Ovary (tissue), 9 donors: ENCODE data around the gene CTNNBL1. TPM values are rescaled to one million over a fixed set of nuclear protein-coding genes. Genes with fewer than 3 reads are reported as not detected.
"Not testable (repeated sequence)": the region's sequence is repeated elsewhere in the genome, so short reads cannot be mapped to it uniquely, and the experiment has no call there.

ENCODE experiments used
- DNase-seq, 5 donors: peaks; one replicate each; pipeline ENCODE4 v3.0.0-alpha.2; 2019 to 2020
- H3K27ac ChIP-seq, 2 donors: fragments of 200-600 bp; one replicate each; pipeline versions ENCODE4 v1.5.1 to v1.8.0; 2019 to 2022
- H3K27me3 ChIP-seq: fragments of 200-600 bp; one replicate; pipeline ENCODE4 v1.8.0; 2022
- H3K36me3 ChIP-seq: fragments of 200-600 bp; sonication (generic); one replicate; pipeline ENCODE4 v1.5.1; 2019
- H3K4me1 ChIP-seq: one replicate; pipeline ENCODE4 v1.8.1; 2013; ENCODE audit warnings: mild to moderate bottlenecking, moderate library complexity; ENCODE audit not compliant: insufficient read depth
- H3K4me3 ChIP-seq: fragments of 200-600 bp; sonication (generic); one replicate; pipeline ENCODE4 v1.5.1; 2017
- H3K9me3 ChIP-seq, 2 donors: fragments of 200-600 bp in 1 of 2; sonication (generic) in 1 of 2; one replicate each; pipeline versions ENCODE4 v1.5.1 to v1.8.1; 2013 to 2019; ENCODE audit warnings: mild to moderate bottlenecking in 1 of 2, moderate library complexity in 1 of 2
- EP300 ChIP-seq: sonication (generic); formaldehyde crosslinking; IDR thresholded peaks from one replicate; pipeline ENCODE4 v1.6.1; 2017; ENCODE audit warnings: antibody characterized with exemption
- POLR2A ChIP-seq: fragments of 450-650 bp; IDR thresholded peaks from one replicate; pipeline ENCODE4 v1.6.1; 2017; ENCODE audit warnings: antibody characterized with exemption, mild to moderate bottlenecking, moderate library complexity
- WGBS, 3 donors: extraction: QIAGEN DNeasy Blood & Tissue Kit in 1 of 3; methylation state at CpG; one replicate each; pipeline versions ENCODE4 v1.1.5 to v1.1.7; 2013 to 2017; 5-methylcytosine and 5-hydroxymethylcytosine counted together
- intact Hi-C, 4 donors: fragments of 100-400 bp; cut with DNase I; formaldehyde crosslinking; loops; one replicate each; pipeline versions ENCODE4 v1.11.0 to v1.15.1; 2022 to 2023
- polyA plus RNA-seq, 2 donors: library from polyadenylated mRNA; stranded (reverse); fragments of 200-250 nt in 1 of 2; fragments of 350-450 nt in 1 of 2; fragmentation: Illumina TruSeq in 1 of 2; extraction: RNeasy Lipid Tissue Mini Kit (QIAGEN cat#74804) in 1 of 2; gene quantifications; one replicate each; pipeline ENCODE4 v1.2.3, GENCODE V29; 2013 to 2014
- total RNA-seq, 7 donors: library from RNA; depleted of rRNA in 2 of 7; stranded (reverse); fragments of >200 nt in 2 of 7; fragmentation: NEBNext Ultra II Directional in 3 of 7; extraction: Animal tissue kit (Norgen Biotek cat#: 25700) in 3 of 7; gene quantifications; one replicate each; pipeline versions ENCODE4 v1.1.0 to v1.2.4, GENCODE V29; 2016 to 2023
- TF ChIP-seq, protein P1 (sequence below), 3 donors: fragments of 450-650 bp in 2 of 3; fragments of 200-600 bp in 1 of 3; IDR thresholded peaks; one replicate each; pipeline versions ENCODE4 v1.5.1 to v1.8.0; 2016 to 2022; ENCODE audit warnings: antibody characterized with exemption in 3 of 3, mild to moderate bottlenecking in 1 of 3
- donor health status: DM: no; HTN: no; CAD: no; lungs with moderate emphysema.
- donor health status: DM: no; HTN: no; CAD: no.
- donor health status: Bipolar disorder and iron deficiency.
- donor health status: DM: yes; HTN: yes; CAD: no.
- donor health status: DM: no; HTN: no; CAD: no.
- donor health status: DM: yes; HTN: yes; CAD: no.

Gene CTNNBL1
- total and polyA plus RNA-seq, 9 donors, result 17.3 to 58.7 (median 42.3) TPM

- intact Hi-C loops, result no loop called here
- TF ChIP-seq, protein P1, sequence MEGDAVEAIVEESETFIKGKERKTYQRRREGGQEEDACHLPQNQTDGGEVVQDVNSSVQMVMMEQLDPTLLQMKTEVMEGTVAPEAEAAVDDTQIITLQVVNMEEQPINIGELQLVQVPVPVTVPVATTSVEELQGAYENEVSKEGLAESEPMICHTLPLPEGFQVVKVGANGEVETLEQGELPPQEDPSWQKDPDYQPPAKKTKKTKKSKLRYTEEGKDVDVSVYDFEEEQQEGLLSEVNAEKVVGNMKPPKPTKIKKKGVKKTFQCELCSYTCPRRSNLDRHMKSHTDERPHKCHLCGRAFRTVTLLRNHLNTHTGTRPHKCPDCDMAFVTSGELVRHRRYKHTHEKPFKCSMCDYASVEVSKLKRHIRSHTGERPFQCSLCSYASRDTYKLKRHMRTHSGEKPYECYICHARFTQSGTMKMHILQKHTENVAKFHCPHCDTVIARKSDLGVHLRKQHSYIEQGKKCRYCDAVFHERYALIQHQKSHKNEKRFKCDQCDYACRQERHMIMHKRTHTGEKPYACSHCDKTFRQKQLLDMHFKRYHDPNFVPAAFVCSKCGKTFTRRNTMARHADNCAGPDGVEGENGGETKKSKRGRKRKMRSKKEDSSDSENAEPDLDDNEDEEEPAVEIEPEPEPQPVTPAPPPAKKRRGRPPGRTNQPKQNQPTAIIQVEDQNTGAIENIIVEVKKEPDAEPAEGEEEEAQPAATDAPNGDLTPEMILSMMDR (IDR thresholded peaks at IDR 0.05), result no peak
- no peak for TF ChIP-seq EP300
- no peak for TF ChIP-seq POLR2A
- H3K27me3 ChIP-seq, result no peaks in the 10 kb centered on the region
Observed at GRCh38 chr20:37657924-37658804, 35.7 kb upstream of the CTNNBL1 start.

DNA sequence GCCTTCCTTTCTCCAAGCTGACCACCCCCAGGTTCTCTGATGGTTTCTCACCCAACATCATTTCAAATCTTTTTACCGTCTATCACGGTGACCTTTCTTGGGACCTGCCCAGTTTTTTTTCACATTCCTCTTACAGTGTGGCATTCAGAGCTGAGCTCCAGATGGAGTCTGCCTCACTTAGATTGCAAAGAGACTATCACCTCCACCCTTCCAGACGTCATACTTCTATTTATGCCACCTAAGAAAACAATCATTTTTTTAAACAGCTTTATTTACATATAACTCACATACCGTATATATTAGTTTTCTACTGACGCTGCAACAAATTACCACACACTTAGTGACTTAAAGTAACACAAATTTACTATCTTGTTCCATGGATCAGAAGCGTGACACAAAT, 32.3 kb upstream of the CTNNBL1 start:
- no peaks in the 10 kb centered on the region for H3K4me1 ChIP-seq
- H3K27me3 ChIP-seq, result no peaks in the 10 kb centered on the region
- intact Hi-C loops, result no loop called here
- H3K9me3 ChIP-seq, result no peaks in the 10 kb centered on the region
- no peak overlapping the region for H3K27ac ChIP-seq
- no peak overlapping the region for H3K4me3 ChIP-seq
- DNase-seq, result no peak
- no peak for TF ChIP-seq EP300
- no peaks in the 10 kb centered on the region for H3K36me3 ChIP-seq
- WGBS, 3 donors, result 67 to 73% (median 71%) methylated on average over 6 of the region's 6 CpGs

More at GRCh38 chr20:37657924-37658804, 35.7 kb upstream of the CTNNBL1 start:
- no peak for DNase-seq
- Histone ChIP-seq H3K27ac (no peak overlapping the region), H3K4me1 (no peaks in the 10 kb centered on the region), H3K36me3 (no peaks in the 10 kb centered on the region), H3K4me3 (no peak overlapping the region), H3K9me3 (no peaks in the 10 kb centered on the region)
- WGBS, 3 donors, result 54 to 68% (median 54%) methylated on average over 6 of the region's 6 CpGs

- intact Hi-C loops, result no loop called here
- no peaks in the 10 kb centered on the region for H3K27me3 ChIP-seq
Observed at GRCh38 chr20:37662308-37662707, 31.5 kb upstream of the CTNNBL1 start.

DNA sequence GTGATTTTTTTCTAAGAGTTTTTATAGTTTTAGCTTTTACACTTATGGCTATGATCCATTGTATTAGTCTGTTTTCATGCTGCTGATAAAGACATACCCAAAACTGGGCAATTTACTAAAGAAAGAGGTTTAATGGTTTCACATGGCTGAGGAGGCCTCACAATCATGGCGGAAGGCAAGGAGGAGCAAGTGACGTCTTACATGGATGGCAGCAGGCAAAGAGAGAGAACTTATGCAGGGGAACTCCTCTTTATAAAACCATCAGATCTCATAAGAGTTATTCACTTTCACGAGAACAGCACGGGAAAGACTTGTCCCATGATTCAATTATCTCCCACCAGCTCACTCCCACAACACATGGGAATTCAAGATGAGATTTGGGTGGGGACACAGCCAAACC, 29.2 kb upstream of the CTNNBL1 start:
- WGBS, 3 donors, result 88 to 92% (median 89%) methylated on average over 4 of the region's 4 CpGs
- not testable (repeated sequence) for H3K9me3 ChIP-seq

More at GRCh38 chr20:37662308-37662707, 31.5 kb upstream of the CTNNBL1 start:
- H3K27ac ChIP-seq, result no peak overlapping the region
- 45 to 62% (median 60%) methylated on average over 3 of the region's 3 CpGs for WGBS, 3 donors
- H3K9me3 ChIP-seq, result no peaks in the 10 kb centered on the region
- no peak for TF ChIP-seq POLR2A
- TF ChIP-seq EP300, result no peak
- TF ChIP-seq, protein P1 (IDR thresholded peaks at IDR 0.05), result no peak
- no peaks in the 10 kb centered on the region for H3K4me1 ChIP-seq
- DNase-seq, result no peak
- no peaks in the 10 kb centered on the region for H3K36me3 ChIP-seq
- no peak overlapping the region for H3K4me3 ChIP-seq

GRCh38 chr20:37668166-37668565, 25.7 kb upstream of the CTNNBL1 start:
- H3K4me1 ChIP-seq, result no peaks in the 10 kb centered on the region
- no peak for TF ChIP-seq POLR2A
- TF ChIP-seq, protein P1 (IDR thresholded peaks at IDR 0.05), result no peak
- no peak for TF ChIP-seq EP300
- H3K27ac ChIP-seq, result no peak overlapping the region
- WGBS, 3 donors, result 85 to 86% (median 86%) methylated on average over 9 of the region's 9 CpGs
- DNase-seq, result no peak
- H3K4me3 ChIP-seq, result no peak overlapping the region
- intact Hi-C loops, result no loop called here
- H3K9me3 ChIP-seq, result no peaks in the 10 kb centered on the region
- no peaks in the 10 kb centered on the region for H3K36me3 ChIP-seq
- H3K27me3 ChIP-seq, result no peaks in the 10 kb centered on the region

More for the DNA sequence above, 29.2 kb upstream of the CTNNBL1 start:
- H3K27ac ChIP-seq, H3K27me3 ChIP-seq, DNase-seq, H3K4me1 ChIP-seq, intact Hi-C loops, H3K4me3 ChIP-seq, H3K36me3 ChIP-seq: not testable (repeated sequence)
